IMR-90 (cell line): Measurements from ENCODE around the gene TMEM131. TPM values are rescaled to one million over a fixed set of nuclear protein-coding genes. Genes with fewer than 3 reads are reported as not detected.

ENCODE experiments used
- ATAC-seq: fragments of 200-7000 bp; cut with Tn5 transposase; 2 replicates; pipeline ENCODE4 v1.9.1; 2020; ENCODE audit warnings: low read depth, mild to moderate bottlenecking, moderate library complexity
- BruUV-seq: library from RNA; stranded (reverse); fragments of 400-500 nt; replicated peaks from 2 replicates; lab custom pipeline; 2021; lab: Mats Ljungman, UMichigan
- CTCF ChIA-PET: fragments of 300-600 bp; formaldehyde crosslinking; extraction: SDS; loops from one replicate; lab custom pipeline; 2021; ENCODE audit warnings: antibody characterized with exemption; lab: Yijun Ruan, JAX
- POLR2A ChIA-PET: fragments of 300-600 bp; sonication (Branson Sonifier 250); formaldehyde crosslinking; loops from one replicate; lab custom pipeline; 2022; ENCODE audit warnings: antibody characterized with exemption; ENCODE audit not compliant: unreplicated experiment; lab: Charles Lee
- DNase-seq: peaks from one replicate; pipeline ENCODE4 v3.0.0; 2013
- H2AFZ ChIP-seq: replicated peaks from 2 replicates; pipeline ENCODE3; 2013; ENCODE audit warnings: low read length, mild to moderate bottlenecking; ENCODE audit not compliant: poor library complexity
- H2AK5ac ChIP-seq: 2 replicates; pipeline ENCODE4 v1.6.1; 2013; ENCODE audit warnings: low read depth, low read length, inconsistent platforms
- H2AK9ac ChIP-seq: replicated peaks from 2 replicates; pipeline ENCODE3; 2013; ENCODE audit warnings: mild to moderate bottlenecking, low read depth, low read length, moderate library complexity; ENCODE audit not compliant: poor library complexity
- H2BK120ac ChIP-seq: 2 replicates; pipeline ENCODE4 v1.6.1; 2013; ENCODE audit warnings: low read depth, low read length, inconsistent platforms
- H2BK15ac ChIP-seq: 3 replicates; pipeline ENCODE4 v1.6.1; 2013; ENCODE audit warnings: low read depth, low read length, inconsistent platforms
- H2BK20ac ChIP-seq: 2 replicates; pipeline ENCODE4 v1.6.1; 2013; ENCODE audit warnings: low read depth, mild to moderate bottlenecking, inconsistent platforms, low read length, moderate library complexity
- H2BK5ac ChIP-seq: 2 replicates; pipeline ENCODE4 v1.6.1; 2013; ENCODE audit warnings: mild to moderate bottlenecking, low read depth, low read length, inconsistent platforms; ENCODE audit not compliant: poor library complexity, severe bottlenecking
- H3K14ac ChIP-seq: replicated peaks from 2 replicates; pipeline ENCODE4 v1.6.1; 2013; ENCODE audit warnings: low read depth, low read length, inconsistent platforms
- H3K18ac ChIP-seq: 2 replicates; pipeline ENCODE4 v1.6.1; 2013; ENCODE audit warnings: low read depth, low read length, control low read depth
- H3K23ac ChIP-seq: 2 replicates; pipeline ENCODE4 v1.6.1; 2013; ENCODE audit warnings: low read depth, low read length, inconsistent platforms
- H3K27ac ChIP-seq: 2 replicates; pipeline ENCODE4 v1.5.1; 2013; ENCODE audit warnings: mild to moderate bottlenecking, control low read depth, low read length; ENCODE audit not compliant: insufficient read depth
- H3K27me3 ChIP-seq: 2 replicates; pipeline ENCODE4 v1.6.1; 2013; ENCODE audit warnings: low read length; ENCODE audit not compliant: control insufficient read depth, insufficient read depth
- H3K36me3 ChIP-seq: 2 replicates; pipeline ENCODE4 v1.6.1; 2013; ENCODE audit warnings: low read length, mixed read lengths; ENCODE audit not compliant: control insufficient read depth, insufficient read depth
- H3K4ac ChIP-seq: 2 replicates; pipeline ENCODE4 v1.6.1; 2013; ENCODE audit warnings: low read depth, low read length, inconsistent platforms
- H3K4me1 ChIP-seq: 2 replicates; pipeline ENCODE4 v1.6.1; 2013; ENCODE audit warnings: low read length, mixed read lengths; ENCODE audit not compliant: control insufficient read depth, insufficient read depth
- H3K4me2 ChIP-seq: 2 replicates; pipeline ENCODE4 v1.6.1; 2013; ENCODE audit warnings: low read depth, mild to moderate bottlenecking, control low read depth, low read length, moderate library complexity
- H3K4me3 ChIP-seq: 2 replicates; pipeline ENCODE4 v1.5.1; 2013; ENCODE audit warnings: low read depth, mild to moderate bottlenecking, control low read depth, low read length, moderate library complexity; ENCODE audit not compliant: insufficient read depth
- H3K56ac ChIP-seq: 2 replicates; pipeline ENCODE4 v1.6.1; 2013; ENCODE audit warnings: low read length, inconsistent platforms; ENCODE audit not compliant: insufficient read depth; ENCODE audit errors: extremely low read depth
- H3K79me1 ChIP-seq, 2 experiments: 2 replicates each; pipeline ENCODE4 v1.6.1; 2013; ENCODE audit warnings: low read length in 2 of 2, inconsistent platforms in 1 of 2, low read depth in 1 of 2
- H3K9ac ChIP-seq: 2 replicates; pipeline ENCODE4 v1.6.1; 2013; ENCODE audit warnings: low read depth, low read length, control low read depth
- H3K9me1 ChIP-seq: 2 replicates; pipeline ENCODE4 v1.6.1; 2013; ENCODE audit warnings: low read length, inconsistent platforms; ENCODE audit not compliant: insufficient read depth
- H3K9me3 ChIP-seq: 2 replicates; pipeline ENCODE4 v1.6.1; 2013; ENCODE audit warnings: low read length; ENCODE audit not compliant: control insufficient read depth, insufficient read depth
- H4K20me1 ChIP-seq: 2 replicates; pipeline ENCODE4 v1.6.1; 2013; ENCODE audit warnings: low read length, inconsistent platforms; ENCODE audit not compliant: insufficient read depth
- H4K5ac ChIP-seq: 2 replicates; pipeline ENCODE4 v1.6.1; 2013; ENCODE audit warnings: mild to moderate bottlenecking, low read depth, low read length, control low read depth
- H4K8ac ChIP-seq, 2 experiments: 2 replicates each; pipeline ENCODE4 v1.6.1; 2013; ENCODE audit warnings: low read depth in 2 of 2, low read length in 2 of 2, control low read depth in 1 of 2, inconsistent platforms in 1 of 2
- H4K91ac ChIP-seq: 2 replicates; pipeline ENCODE4 v1.6.1; 2013; ENCODE audit warnings: low read depth, low read length, inconsistent platforms; ENCODE audit not compliant: insufficient read depth
- BHLHE40 ChIP-seq: fragments of 150-350 bp; IDR thresholded peaks from 2 replicates; pipeline ENCODE4 v1.6.1; 2016; ENCODE audit warnings: mild to moderate bottlenecking, low read depth, low read length
- CEBPB ChIP-seq: IDR thresholded peaks from 2 replicates; pipeline ENCODE4 v1.6.1; 2012; ENCODE audit warnings: low read depth, low read length, improper control_type of control experiment
- CHD1 ChIP-seq: IDR thresholded peaks from 2 replicates; pipeline ENCODE4 v1.6.1; 2012; ENCODE audit warnings: low read depth, low read length, improper control_type of control experiment
- FOS ChIP-seq: fragments of 150-350 bp; IDR thresholded peaks from 2 replicates; pipeline ENCODE4 v1.6.1; 2016; ENCODE audit warnings: low read depth, low read length
- MAFK ChIP-seq: IDR thresholded peaks from 2 replicates; pipeline ENCODE4 v1.6.1; 2012; ENCODE audit warnings: low read depth, low read length, improper control_type of control experiment
- MAZ ChIP-seq: IDR thresholded peaks from 2 replicates; pipeline ENCODE4 v1.6.1; 2012; ENCODE audit warnings: low read depth, mild to moderate bottlenecking, low read length, improper control_type of control experiment, moderate library complexity, borderline replicate concordance
- MXI1 ChIP-seq: IDR thresholded peaks from 2 replicates; pipeline ENCODE4 v1.6.1; 2012; ENCODE audit warnings: low read depth, mild to moderate bottlenecking, low read length, moderate library complexity, borderline replicate concordance
- NFE2L2 ChIP-seq: fragments of 150-350 bp; IDR thresholded peaks from 2 replicates; pipeline ENCODE4 v1.6.1; 2016; ENCODE audit warnings: low read depth, mild to moderate bottlenecking, low read length
- POLR2A ChIP-seq: IDR thresholded peaks from 2 replicates; pipeline ENCODE4 v1.6.1; 2012; ENCODE audit warnings: mild to moderate bottlenecking, low read depth, low read length
- RAD21 ChIP-seq: IDR thresholded peaks from 2 replicates; pipeline ENCODE4 v1.6.1; 2012; ENCODE audit warnings: low read length, improper control_type of control experiment
- RCOR1 ChIP-seq: IDR thresholded peaks from 2 replicates; pipeline ENCODE4 v1.6.1; 2012; ENCODE audit warnings: mild to moderate bottlenecking, low read length, improper control_type of control experiment; ENCODE audit not compliant: insufficient replicate concordance
- RFX5 ChIP-seq: IDR thresholded peaks from 2 replicates; pipeline ENCODE4 v1.8.0; 2012; ENCODE audit warnings: low read depth, mild to moderate bottlenecking, low read length, moderate library complexity
- SMC3 ChIP-seq: fragments of 150-350 bp; IDR thresholded peaks from 2 replicates; pipeline ENCODE4 v1.6.1; 2016; ENCODE audit warnings: low read depth, mild to moderate bottlenecking, antibody characterized with exemption, low read length, moderate library complexity
- WGBS, 2 experiments: methylation state at CpG; one replicate each; pipeline versions ENCODE4 v1.1.5 to v1.1.7; 2013; ENCODE audit warnings: missing lambda C conversion rate in 2 of 2; ENCODE audit not compliant: insufficient read length in 1 of 2; ENCODE audit errors: extremely low coverage in 2 of 2; 5-methylcytosine and 5-hydroxymethylcytosine counted together
- dilution Hi-C: fragments of 300-500 bp; cut with HindIII; formaldehyde crosslinking; loops from one replicate; pipeline ENCODE4 v1.14.3; 2018; ENCODE audit warnings: low sequenced_read_pairs; ENCODE audit not compliant: unreplicated experiment
- in situ Hi-C: fragments of 300-500 bp; cut with MboI; formaldehyde crosslinking; loops from 3 replicates; pipeline ENCODE4 v1.14.3; 2019; ENCODE audit warnings: low sequenced_read_pairs, inconsistent platforms, mixed read lengths
- intact Hi-C: fragments of 100-400 bp; cut with micrococcal nuclease; formaldehyde crosslinking; loops from 2 replicates; pipeline ENCODE4 v1.10.0; 2022
- polyA plus RNA-seq, 3 experiments: library from polyadenylated mRNA; depleted of rRNA; stranded (reverse); fragments of >200 nt; gene quantifications; 2 replicates each; pipeline ENCODE4 v1.2.3, GENCODE V29; 2012; ENCODE audit warnings: low replicate concordance in 1 of 3
- total RNA-seq: library from RNA; depleted of rRNA; stranded (reverse); fragments of >200 nt; gene quantifications from 2 replicates; pipeline ENCODE4 v1.2.3, GENCODE V29; 2012
- TF ChIP-seq, protein P1 (sequence below): conservative IDR thresholded peaks from 2 replicates; pipeline ENCODE4 v1.5.1; 2012; ENCODE audit warnings: mild to moderate bottlenecking, low read depth, low read length, improper control_type of control experiment
- TF ChIP-seq, protein P2 (sequence below): fragments of 150-350 bp; IDR thresholded peaks from 2 replicates; pipeline ENCODE4 v1.6.1; 2017; ENCODE audit warnings: mild to moderate bottlenecking, antibody characterized with exemption, low read length, low read depth
- TF ChIP-seq, protein P3 (sequence below): fragments of 150-350 bp; IDR thresholded peaks from 2 replicates; pipeline ENCODE4 v1.6.1; 2016; ENCODE audit warnings: low read depth, mild to moderate bottlenecking, low read length, moderate library complexity, borderline replicate concordance

Gene TMEM131
- total and polyA plus RNA-seq, 2 of the 4 experiments (the other 2 are of a cell fraction), result 13.3 to 14.0 TPM

DNA sequence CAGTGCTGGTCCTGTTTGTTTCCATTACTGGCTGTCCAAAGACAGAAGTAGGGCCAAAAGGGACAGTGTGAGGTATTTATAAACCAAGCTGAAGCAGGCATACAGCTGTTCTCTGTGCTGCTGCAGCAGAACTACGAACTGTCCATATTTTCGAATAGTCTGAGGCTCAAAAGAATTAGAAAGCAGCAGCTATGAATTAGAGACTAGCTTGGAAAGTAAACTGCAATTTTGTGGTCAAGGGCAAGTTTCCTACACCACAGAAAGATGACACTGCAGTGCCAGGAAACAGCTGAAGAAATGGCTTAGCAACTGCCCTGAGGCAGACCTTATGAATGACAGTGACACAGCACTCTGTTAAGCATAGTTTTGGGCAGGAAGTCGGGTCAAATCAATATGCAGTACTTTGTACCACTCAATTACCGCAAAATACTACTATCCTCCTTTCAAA, 125.3 kb downstream of the TMEM131 start:
- Histone ChIP-seq H3K4me3 (no peak overlapping the region), H4K20me1 (peaks cover 6% of the 10 kb centered on the region; the same call in 1 of the 2 replicates), H3K9me3 (no peaks in the 10 kb centered on the region), H3K14ac (no peak overlapping the region), H2AK5ac (peak overlapping the region; percentile 31; the same call in 1 of the 2 replicates), H3K18ac (no peak overlapping the region), H3K27ac (peak overlapping the region; percentile 49), H2AFZ (no peak overlapping the region), H3K79me1 (peaks cover 9 to 26% of the 10 kb centered on the region in 2 experiments), H2BK5ac (peak overlapping the region; percentile 84), H2BK120ac (peak overlapping the region; percentile 11; the same call in 1 of the 2 replicates), H2BK20ac (peak overlapping the region; percentile 38; the same call in 1 of the 2 replicates), H3K4ac (peak overlapping the region; percentile 46; the same call in 1 of the 2 replicates), H2BK15ac (no peak overlapping the region), H3K4me2 (peak overlapping the region; percentile 70), H4K8ac (peak overlapping the region in 1 of 2 experiments; percentile 17; a peak in 1 of 4 replicates), H3K23ac (no peak overlapping the region), H3K4me1 (peaks cover 5% of the 10 kb centered on the region), H2AK9ac (no peak overlapping the region), H3K56ac (no peak overlapping the region), H3K36me3 (no peaks in the 10 kb centered on the region), H3K9ac (no peak overlapping the region), H3K9me1 (peaks cover 4% of the 10 kb centered on the region; the same call in 1 of the 2 replicates), H3K27me3 (no peaks in the 10 kb centered on the region), H4K5ac (no peak overlapping the region), H4K91ac (no peak overlapping the region)
- no peak for TF ChIP-seq MAZ
- TF ChIP-seq CHD1, result no peak
- TF ChIP-seq, protein P1, sequence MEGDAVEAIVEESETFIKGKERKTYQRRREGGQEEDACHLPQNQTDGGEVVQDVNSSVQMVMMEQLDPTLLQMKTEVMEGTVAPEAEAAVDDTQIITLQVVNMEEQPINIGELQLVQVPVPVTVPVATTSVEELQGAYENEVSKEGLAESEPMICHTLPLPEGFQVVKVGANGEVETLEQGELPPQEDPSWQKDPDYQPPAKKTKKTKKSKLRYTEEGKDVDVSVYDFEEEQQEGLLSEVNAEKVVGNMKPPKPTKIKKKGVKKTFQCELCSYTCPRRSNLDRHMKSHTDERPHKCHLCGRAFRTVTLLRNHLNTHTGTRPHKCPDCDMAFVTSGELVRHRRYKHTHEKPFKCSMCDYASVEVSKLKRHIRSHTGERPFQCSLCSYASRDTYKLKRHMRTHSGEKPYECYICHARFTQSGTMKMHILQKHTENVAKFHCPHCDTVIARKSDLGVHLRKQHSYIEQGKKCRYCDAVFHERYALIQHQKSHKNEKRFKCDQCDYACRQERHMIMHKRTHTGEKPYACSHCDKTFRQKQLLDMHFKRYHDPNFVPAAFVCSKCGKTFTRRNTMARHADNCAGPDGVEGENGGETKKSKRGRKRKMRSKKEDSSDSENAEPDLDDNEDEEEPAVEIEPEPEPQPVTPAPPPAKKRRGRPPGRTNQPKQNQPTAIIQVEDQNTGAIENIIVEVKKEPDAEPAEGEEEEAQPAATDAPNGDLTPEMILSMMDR, result no peak
- TF ChIP-seq RFX5, result no peak
- TF ChIP-seq RCOR1, result no peak
- TF ChIP-seq, protein P2, sequence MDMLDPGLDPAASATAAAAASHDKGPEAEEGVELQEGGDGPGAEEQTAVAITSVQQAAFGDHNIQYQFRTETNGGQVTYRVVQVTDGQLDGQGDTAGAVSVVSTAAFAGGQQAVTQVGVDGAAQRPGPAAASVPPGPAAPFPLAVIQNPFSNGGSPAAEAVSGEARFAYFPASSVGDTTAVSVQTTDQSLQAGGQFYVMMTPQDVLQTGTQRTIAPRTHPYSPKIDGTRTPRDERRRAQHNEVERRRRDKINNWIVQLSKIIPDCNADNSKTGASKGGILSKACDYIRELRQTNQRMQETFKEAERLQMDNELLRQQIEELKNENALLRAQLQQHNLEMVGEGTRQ, result no peak
- peak; percentile 22; the same call in 1 of the 2 replicates for TF ChIP-seq RAD21
- TF ChIP-seq POLR2A, result no peak
- TF ChIP-seq BHLHE40, result no peak
- peak; percentile 90 for TF ChIP-seq NFE2L2
- TF ChIP-seq MAFK, result peak; percentile 59
- TF ChIP-seq MXI1, result no peak
- peak; percentile 58 for TF ChIP-seq CEBPB
- no peak for TF ChIP-seq SMC3
- TF ChIP-seq, protein P3, sequence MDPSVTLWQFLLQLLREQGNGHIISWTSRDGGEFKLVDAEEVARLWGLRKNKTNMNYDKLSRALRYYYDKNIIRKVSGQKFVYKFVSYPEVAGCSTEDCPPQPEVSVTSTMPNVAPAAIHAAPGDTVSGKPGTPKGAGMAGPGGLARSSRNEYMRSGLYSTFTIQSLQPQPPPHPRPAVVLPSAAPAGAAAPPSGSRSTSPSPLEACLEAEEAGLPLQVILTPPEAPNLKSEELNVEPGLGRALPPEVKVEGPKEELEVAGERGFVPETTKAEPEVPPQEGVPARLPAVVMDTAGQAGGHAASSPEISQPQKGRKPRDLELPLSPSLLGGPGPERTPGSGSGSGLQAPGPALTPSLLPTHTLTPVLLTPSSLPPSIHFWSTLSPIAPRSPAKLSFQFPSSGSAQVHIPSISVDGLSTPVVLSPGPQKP, result no peak
- no peak for TF ChIP-seq FOS
- ChIA-PET POLR2A (no interaction called here), CTCF (interaction anchor here (1.0 to 1.5 kb wide), 2 partner anchors 31 to 63 kb away, joined by 3 read pairs; no protein-coding TSS in a partner anchor)
- dilution Hi-C loops (no loop called here), intact Hi-C loops (loop anchor here (5.0 kb wide), 2 partner anchors 67 to 82 kb away; no protein-coding TSS in a partner anchor), in situ Hi-C loops (no loop called here)
- peak; percentile 72 for ATAC-seq
- peak; percentile 89 for DNase-seq
- 10% methylated on average over 2 of the region's 4 CpGs; no CpG with 5 or more reads in 1 of the 2 experiments for WGBS, 2 experiments
- BruUV-seq, result no TSS peak
